Neural progenitor cell (in vitro differentiated cells): Measurements from ENCODE around the gene HAUS8.

Experiments
- EZH2 ChIP-seq: fragments of 200-600 bp; sonication (generic); IDR thresholded peaks from 2 replicates; pipeline ENCODE4 v1.6.1; 2017; ENCODE audit warnings: antibody characterized with exemption, mild to moderate bottlenecking, moderate library complexity
- TF ChIP-seq, protein P1 (sequence below): fragments of 200-600 bp; sonication (generic); IDR thresholded peaks from 2 replicates; pipeline ENCODE4 v1.5.1; 2017; ENCODE audit warnings: antibody characterized with exemption, mild to moderate bottlenecking

DNA sequence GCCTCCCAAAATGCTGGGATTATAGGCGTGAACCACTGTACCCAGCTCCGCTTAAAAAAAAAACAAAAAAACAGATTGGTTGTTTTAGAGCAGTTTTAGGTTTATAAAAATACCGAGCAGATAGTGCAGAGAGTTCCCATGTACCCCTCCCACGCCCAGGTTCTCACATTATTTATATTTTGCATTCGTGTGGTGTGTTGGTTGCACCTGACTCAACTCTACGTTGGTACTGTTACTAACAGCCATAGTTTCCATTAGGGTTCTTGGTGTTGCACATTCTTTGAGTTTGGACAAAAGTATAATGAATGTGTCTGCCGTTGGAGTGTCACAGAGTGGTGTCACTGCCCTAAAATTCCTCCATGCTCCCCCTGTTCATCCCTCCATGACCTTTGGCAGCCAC lies 29.4 kb upstream of the HAUS8 start:
- TF ChIP-seq EZH2: no peak
- TF ChIP-seq, protein P1, sequence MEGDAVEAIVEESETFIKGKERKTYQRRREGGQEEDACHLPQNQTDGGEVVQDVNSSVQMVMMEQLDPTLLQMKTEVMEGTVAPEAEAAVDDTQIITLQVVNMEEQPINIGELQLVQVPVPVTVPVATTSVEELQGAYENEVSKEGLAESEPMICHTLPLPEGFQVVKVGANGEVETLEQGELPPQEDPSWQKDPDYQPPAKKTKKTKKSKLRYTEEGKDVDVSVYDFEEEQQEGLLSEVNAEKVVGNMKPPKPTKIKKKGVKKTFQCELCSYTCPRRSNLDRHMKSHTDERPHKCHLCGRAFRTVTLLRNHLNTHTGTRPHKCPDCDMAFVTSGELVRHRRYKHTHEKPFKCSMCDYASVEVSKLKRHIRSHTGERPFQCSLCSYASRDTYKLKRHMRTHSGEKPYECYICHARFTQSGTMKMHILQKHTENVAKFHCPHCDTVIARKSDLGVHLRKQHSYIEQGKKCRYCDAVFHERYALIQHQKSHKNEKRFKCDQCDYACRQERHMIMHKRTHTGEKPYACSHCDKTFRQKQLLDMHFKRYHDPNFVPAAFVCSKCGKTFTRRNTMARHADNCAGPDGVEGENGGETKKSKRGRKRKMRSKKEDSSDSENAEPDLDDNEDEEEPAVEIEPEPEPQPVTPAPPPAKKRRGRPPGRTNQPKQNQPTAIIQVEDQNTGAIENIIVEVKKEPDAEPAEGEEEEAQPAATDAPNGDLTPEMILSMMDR: no peak
